GM19324 (cell line): ENCODE data around the gene CACNA1F.

ENCODE experiments used
- ATAC-seq: cut with Tn5 transposase; IDR thresholded peaks from one replicate; pipeline ENCODE4 v1.9.1; 2021; ENCODE audit warnings: mild to moderate bottlenecking, moderate library complexity; ENCODE audit not compliant: unreplicated experiment, low FRiP score

Gene CACNA1F

DNA sequence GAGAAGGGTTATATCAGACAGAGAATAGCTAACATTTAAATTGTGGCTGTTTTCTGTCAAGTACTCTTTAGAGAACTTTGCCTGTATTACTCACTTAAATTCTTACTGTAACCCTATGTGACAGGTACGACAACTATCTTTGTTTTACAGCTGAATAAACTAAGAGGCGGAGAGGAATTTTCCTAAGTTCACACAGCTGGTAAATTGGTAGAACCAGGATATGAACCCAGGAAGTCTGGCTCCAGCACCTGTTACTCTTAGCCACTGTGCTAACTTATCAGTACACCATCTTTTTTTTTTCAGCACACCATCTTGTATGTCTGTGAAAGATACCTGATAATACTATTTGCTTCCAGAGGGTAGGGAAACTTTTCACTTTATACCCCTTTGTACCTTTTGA is 31.1 kb downstream of the CACNA1F start:
- ATAC-seq: no peak

DNA sequence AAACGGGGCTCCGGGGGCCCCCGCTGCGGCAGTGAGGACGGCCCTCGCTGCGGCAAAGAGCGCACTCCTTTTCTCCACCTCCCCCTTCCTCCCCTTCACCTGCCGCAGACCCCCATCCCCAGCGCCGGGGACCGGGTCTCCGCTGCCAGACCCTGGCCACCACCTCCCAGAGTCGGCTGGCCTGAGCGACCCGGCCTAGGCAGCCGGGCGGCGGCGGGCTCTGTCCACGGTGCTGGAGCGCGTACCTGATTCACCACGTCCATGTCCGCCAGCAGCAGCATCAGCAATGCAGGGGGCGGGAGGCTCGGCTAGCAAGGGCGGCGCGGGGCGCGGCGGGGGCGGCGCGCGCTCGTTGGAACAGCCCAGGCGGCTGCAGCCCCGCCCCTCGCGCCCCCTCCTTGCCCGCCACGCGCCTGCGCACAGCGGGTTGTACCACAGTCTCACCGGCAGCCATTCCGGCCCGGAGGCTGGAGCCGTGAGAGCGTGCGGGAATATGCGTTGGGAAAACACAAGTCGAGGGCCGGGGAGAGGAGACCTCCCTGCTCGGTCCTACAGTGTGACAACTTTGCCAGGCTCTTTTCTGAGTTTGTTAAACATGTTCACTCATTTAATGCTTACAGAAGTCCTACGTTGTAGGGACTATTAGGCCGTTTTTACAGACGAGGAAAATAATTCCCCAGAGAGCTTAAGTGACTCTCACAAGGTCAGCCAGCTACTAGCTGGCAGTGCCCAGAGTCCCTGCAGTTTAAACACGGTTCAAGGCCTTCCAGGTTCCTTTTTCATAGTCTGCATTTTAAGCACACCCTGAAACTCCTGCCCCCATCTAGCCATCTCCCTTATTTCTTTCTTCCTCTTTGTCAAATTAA is 33.0 kb downstream of the CACNA1F start, which contains the start of gene SYP:
Gene SYP, minus strand, starts transcription at position 288 of the 866 bp plus-strand sequence. Its CDS starts 7 bp downstream, at position 281.
- peak; percentile 78 for ATAC-seq

DNA sequence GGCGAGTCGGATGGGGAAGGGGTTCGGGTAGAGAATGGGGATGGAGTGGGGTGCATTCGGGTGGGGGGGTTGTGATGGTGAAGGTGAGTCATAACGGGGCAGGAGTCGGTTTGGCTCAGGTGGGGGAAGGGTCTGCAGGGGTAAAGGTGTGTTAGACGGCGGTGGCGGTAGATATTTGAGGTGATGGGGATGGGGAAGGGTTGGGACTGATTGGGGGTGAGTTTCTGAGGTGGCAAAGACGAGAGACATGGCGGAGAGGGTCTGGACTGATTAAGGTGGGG is 33.9 kb downstream of the CACNA1F start:
- ATAC-seq: no peak

- no peak for ATAC-seq
These were observed 34.4 kb downstream of the CACNA1F start for GRCh38 chrX:49198540-49199314.

GRCh38 chrX:49197543-49198087 is 35.5 kb downstream of the CACNA1F start:
- ATAC-seq: no peak

GRCh38 chrX:49193542-49193964 is 39.6 kb downstream of the CACNA1F start:
- no peak for ATAC-seq

DNA sequence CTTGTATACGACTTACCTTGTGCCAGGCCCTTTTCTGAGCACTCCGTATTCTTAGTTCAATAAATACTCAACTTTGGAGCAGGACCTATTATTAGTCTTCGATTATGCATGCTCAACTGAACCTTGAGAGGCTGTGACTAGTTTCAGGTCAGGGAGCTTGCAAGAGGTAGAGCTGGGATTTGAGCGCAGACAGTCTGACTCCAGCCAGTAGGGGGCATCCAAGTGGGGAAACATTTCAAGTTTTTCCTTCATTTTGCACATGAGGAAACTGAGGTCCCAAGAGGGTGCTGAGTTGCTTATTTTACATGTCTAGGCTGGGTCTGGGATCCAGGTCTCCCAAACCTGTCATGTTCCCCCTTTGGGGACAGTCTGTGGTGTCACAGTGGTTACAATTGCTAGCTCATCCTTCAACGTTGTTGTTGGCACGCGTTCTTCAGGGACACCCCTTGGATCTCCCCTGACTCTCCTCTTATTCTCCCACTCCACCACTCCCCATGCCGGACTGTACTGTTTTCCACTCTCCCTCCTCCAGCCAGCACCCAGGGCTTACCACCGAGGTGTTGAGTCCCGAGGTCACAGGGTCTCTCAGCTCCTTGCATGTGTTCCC is 40.3 kb downstream of the CACNA1F start:
- no peak for ATAC-seq

- no peak for ATAC-seq
These were observed 41.5 kb downstream of the CACNA1F start for GRCh38 chrX:49191574-49192011.

- ATAC-seq: peak; percentile 88
These were observed 42.1 kb downstream of the CACNA1F start for GRCh38 chrX:49190821-49191573.

GRCh38 chrX:49189606-49190005 is 43.5 kb downstream of the CACNA1F start:
- no peak for ATAC-seq

DNA sequence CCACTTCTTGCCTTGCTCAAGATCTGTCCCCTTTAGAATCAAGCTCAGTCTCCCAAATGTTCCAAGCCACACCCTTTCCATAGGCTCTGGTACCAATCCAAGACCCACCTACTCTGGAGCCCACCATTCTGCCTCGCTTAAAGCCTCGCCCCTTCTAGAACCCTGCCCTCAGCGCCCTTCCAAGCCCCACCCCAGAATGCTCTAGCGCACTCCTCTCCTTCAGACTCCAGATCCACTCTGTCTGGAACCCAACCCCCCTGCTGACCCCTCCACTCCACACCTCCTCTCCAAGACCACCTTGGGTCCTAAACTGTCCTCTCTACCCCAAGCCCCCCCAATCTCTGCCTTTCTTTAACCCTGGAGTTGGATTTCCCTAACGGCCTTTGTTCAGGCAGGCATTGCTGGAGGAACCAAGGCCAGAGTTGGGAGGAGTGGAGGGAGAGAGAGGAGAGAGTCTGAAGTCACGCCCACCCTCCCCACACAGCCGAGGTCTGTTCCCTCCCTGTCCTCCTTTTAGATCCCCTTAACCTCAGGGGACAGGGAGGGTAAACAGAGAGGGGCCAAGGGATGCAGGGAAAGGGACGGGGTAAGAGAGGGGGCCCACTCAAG is 44.6 kb downstream of the CACNA1F start:
- ATAC-seq: no peak

- ATAC-seq: no peak
These were observed 45.6 kb downstream of the CACNA1F start for GRCh38 chrX:49187526-49187925.

- no peak for ATAC-seq
These were observed 46.1 kb downstream of the CACNA1F start for GRCh38 chrX:49187028-49187394.

- ATAC-seq: no peak
These were observed 46.8 kb downstream of the CACNA1F start, which contains the start of gene PRICKLE3 for GRCh38 chrX:49186125-49187027. Gene PRICKLE3, minus strand, starts transcription at chrX:49186373. Its CDS starts 76 bp downstream, at chrX:49186297.

GRCh38 chrX:49184294-49185281 is 48.6 kb downstream of the CACNA1F start:
- ATAC-seq: no peak

DNA sequence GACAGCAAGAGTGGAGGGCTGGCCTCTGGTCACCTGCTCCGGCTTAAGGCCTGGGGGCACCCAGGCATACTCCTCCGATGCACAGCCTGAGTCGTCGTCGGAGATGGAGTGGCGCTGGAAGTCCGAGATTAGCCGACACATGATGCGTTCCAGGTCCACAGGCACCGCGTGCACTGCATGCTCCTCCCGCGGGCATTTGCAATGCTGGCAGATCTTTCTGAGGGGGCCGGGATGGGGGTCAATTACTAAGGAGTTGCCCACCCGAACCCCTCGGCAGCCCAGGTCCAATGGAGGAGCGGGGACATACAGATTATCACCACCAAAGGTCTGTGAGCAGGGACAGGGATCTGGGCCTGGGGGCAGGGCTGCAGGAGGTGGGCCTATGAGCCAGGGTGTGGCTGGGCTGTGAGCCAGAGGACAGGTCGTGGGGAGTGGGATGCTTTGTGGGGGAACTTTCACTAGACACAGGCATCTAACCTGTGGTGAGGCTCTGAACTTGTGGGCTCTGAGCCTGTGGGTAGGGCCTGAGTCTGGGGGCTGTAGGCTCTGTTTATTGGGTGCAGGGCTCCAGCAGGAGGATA is 49.3 kb downstream of the CACNA1F start:
- no peak for ATAC-seq

GRCh38 chrX:49179358-49179757 is 53.8 kb downstream of the CACNA1F start:
- no peak for ATAC-seq
